C4-2B (cell line): Measurements from ENCODE around the gene EDDM3A.

Experiments used
- H3K27ac ChIP-seq: fragments of 450-650 bp; 2 replicates; pipeline ENCODE4 v1.5.1; 2017
- CTCF ChIP-seq: fragments of 450-650 bp; conservative IDR thresholded peaks from 2 replicates; pipeline ENCODE4 v1.5.1; 2017; ENCODE audit warnings: mild to moderate bottlenecking
- ZFX ChIP-seq: fragments of 450-650 bp; IDR thresholded peaks from 2 replicates; pipeline ENCODE4 v1.6.1; 2017

Gene EDDM3A

GRCh38 chr14:20706657-20707355 is 38.9 kb upstream of the EDDM3A start:
- TF ChIP-seq ZFX (no peak), CTCF (no peak)
- H3K27ac ChIP-seq = no peak overlapping the region

DNA sequence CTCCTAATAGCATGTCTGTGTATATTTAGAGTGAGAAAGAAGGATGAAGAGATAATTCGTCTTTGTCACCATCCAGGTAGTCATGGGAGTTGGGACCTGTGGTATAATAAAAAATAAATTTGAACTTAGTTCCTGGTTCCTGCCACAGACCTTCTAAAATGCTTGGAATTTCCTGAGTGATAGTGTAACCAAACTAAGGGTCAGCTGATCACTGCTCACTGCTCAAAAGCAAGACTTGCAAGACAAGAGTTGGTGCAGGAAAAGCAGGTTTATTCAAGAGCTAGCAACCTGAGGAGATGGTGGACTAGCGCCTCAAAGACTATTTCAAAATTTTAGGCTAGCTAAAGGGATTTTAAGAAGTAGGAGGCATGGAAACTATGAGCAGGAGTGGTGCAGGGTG is 38.1 kb upstream of the EDDM3A start:
- H3K27ac ChIP-seq = no peak overlapping the region
- no peak for TF ChIP-seq CTCF
- no peak for TF ChIP-seq ZFX

DNA sequence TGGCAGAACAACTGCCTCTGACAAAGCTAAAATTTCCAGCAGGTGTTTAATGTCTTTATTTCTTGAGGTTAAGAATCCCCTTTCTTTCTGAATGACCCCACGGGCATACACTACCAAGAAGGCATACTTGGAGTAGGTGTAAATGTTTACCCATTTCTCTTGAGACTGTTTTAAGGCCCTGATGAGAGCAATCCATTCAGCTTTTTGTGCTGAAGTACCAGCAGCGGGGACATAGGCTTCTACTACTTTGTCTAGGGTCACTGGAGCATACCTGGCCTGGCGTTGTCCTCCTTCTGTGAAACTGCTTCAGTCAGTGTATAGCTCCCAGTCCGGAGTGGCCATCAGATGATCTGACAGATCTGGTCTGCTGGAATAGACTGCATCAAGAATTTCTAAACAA is 34.4 kb upstream of the EDDM3A start:
- no peak overlapping the region for H3K27ac ChIP-seq
- TF ChIP-seq CTCF (no peak), ZFX (no peak)

GRCh38 chr14:20711685-20712084 is 34.0 kb upstream of the EDDM3A start:
- TF ChIP-seq ZFX = no peak
- no peak for TF ChIP-seq CTCF
- no peak overlapping the region for H3K27ac ChIP-seq

DNA sequence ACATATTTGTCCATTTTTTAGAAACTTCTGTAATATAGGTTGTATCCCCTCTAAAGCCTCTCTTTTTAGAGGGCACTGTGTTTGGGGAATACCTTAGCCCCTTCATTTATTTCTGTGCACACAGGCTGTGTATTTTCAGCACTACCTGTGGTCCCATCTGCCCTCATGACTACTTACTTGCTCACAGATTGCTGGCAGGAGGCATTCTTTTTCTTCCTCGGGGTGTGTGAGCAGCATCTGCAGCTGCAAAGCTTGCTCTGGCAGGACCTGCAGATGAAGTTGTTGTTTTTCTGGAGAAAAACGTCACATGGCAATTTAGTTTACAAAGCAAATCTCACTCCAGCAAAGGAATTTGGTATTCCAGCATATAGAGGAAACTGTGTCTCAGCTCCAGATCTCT is 32.8 kb upstream of the EDDM3A start:
- TF ChIP-seq ZFX (no peak), CTCF (no peak)
- no peak overlapping the region for H3K27ac ChIP-seq

DNA sequence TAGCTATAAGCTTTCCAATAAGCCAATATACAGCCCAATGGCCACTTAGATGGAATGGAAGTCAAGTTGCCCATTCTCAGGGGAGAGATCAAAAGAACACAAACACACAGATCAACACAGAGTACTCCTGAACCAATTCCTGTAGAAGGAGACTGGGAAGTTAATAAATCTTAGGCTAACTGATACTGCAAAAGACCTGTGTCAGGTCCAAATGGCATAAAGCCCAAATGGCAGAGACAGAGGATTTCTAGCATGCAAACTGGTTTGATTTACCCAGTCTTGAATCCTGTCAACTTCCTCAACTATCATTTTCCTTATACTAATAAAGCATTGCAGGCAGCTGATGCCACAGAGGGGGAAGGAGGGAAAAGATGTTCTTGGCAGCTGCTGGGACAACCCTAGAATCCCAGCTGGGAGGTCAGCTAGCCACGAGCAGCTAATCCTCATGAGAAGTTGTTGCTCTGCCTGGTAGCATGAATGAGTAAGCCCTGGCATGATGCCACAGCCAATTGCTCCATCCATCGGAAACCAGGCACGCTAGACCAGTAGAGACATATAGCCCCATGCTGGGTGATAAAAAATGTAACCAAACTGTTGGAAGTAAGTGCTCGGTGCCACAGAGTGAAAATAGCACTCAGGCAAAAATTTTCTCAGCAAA is 31.0 kb upstream of the EDDM3A start:
- peak overlapping the region; percentile 52 for H3K27ac ChIP-seq

More for the DNA sequence above, 31.0 kb upstream of the EDDM3A start:
- TF ChIP-seq ZFX = no peak
- TF ChIP-seq CTCF = no peak
